Liver (tissue), 9 donors: ENCODE measurements around the gene SPTLC2. TPM values are rescaled to one million over a fixed set of nuclear protein-coding genes. Genes with fewer than 3 reads are reported as not detected.

Source experiments
- DNase-seq: peaks from one replicate; pipeline ENCODE4 v3.0.0-alpha.2; 2017; ENCODE audit warnings: low spot score
- H3K27ac ChIP-seq, 2 donors: one replicate each; pipeline ENCODE4 v1.7.0; 2013; ENCODE audit warnings: inconsistent platforms in 2 of 2, low read length in 2 of 2, control low read depth in 1 of 2, low read depth in 1 of 2, mild to moderate bottlenecking in 1 of 2
- H3K27me3 ChIP-seq, 4 donors: one replicate each; pipeline versions ENCODE4 v1.6.1 to v1.7.0; 2013; ENCODE audit warnings: low read length in 3 of 4, inconsistent platforms in 1 of 4, mild to moderate bottlenecking in 1 of 4, moderate library complexity in 1 of 4; ENCODE audit not compliant: control insufficient read depth in 4 of 4, insufficient read depth in 4 of 4
- H3K36me3 ChIP-seq, 4 donors: one replicate each; pipeline versions ENCODE4 v1.6.1 to v1.7.0; 2013; ENCODE audit warnings: low read length in 3 of 4, mild to moderate bottlenecking in 3 of 4, low read depth in 1 of 4, moderate library complexity in 1 of 4; ENCODE audit not compliant: control insufficient read depth in 4 of 4, insufficient read depth in 3 of 4
- H3K4me1 ChIP-seq, 4 donors: one replicate each; pipeline versions ENCODE4 v1.6.1 to v1.7.0; 2013; ENCODE audit warnings: low read length in 3 of 4, mild to moderate bottlenecking in 3 of 4, moderate library complexity in 1 of 4; ENCODE audit not compliant: control insufficient read depth in 4 of 4, insufficient read depth in 4 of 4
- H3K4me3 ChIP-seq, 3 donors: one replicate each; pipeline versions ENCODE4 v1.6.1 to v1.7.0; 2013; ENCODE audit warnings: low read length in 3 of 3, control low read depth in 1 of 3, low read depth in 1 of 3, mild to moderate bottlenecking in 1 of 3
- H3K9ac ChIP-seq, 2 donors: one replicate each; pipeline ENCODE4 v1.7.0; 2013; ENCODE audit warnings: low read length in 2 of 2, mild to moderate bottlenecking in 2 of 2, moderate library complexity in 2 of 2, control low read depth in 1 of 2, low read depth in 1 of 2
- H3K9me3 ChIP-seq, 4 donors: one replicate each; pipeline versions ENCODE4 v1.6.1 to v1.7.0; 2013; ENCODE audit warnings: low read length in 3 of 4; ENCODE audit not compliant: control insufficient read depth in 4 of 4
- CTCF ChIP-seq: fragments of 150-350 bp; IDR thresholded peaks from 2 replicates; pipeline ENCODE4 v1.5.1; 2017; ENCODE audit warnings: improper control_type of control experiment, low read depth, low read length; ENCODE audit not compliant: missing input control
- EGR1 ChIP-seq, 2 donors: IDR thresholded peaks; 2 replicates each; pipeline ENCODE4 v1.6.1; 2016 to 2018; ENCODE audit warnings: antibody characterized with exemption in 2 of 2, low read depth in 2 of 2
- FOXA1 ChIP-seq: IDR thresholded peaks from 2 replicates; pipeline ENCODE4 v1.6.1; 2016; ENCODE audit warnings: antibody characterized with exemption
- FOXA2 ChIP-seq: IDR thresholded peaks from 2 replicates; pipeline ENCODE4 v1.6.1; 2016; ENCODE audit warnings: antibody characterized with exemption
- GABPA ChIP-seq, 2 donors: IDR thresholded peaks in 1 of 2; conservative IDR thresholded peaks in 1 of 2; 2 replicates each; pipeline ENCODE4 v1.6.1; 2016; ENCODE audit warnings: antibody characterized with exemption in 2 of 2, mild to moderate bottlenecking in 1 of 2, moderate library complexity in 1 of 2
- HNF4A ChIP-seq, 2 donors: conservative IDR thresholded peaks; 2 replicates each; pipeline ENCODE4 v1.6.1; 2016; ENCODE audit warnings: antibody characterized with exemption in 2 of 2, mild to moderate bottlenecking in 2 of 2
- HNF4G ChIP-seq: IDR thresholded peaks from 2 replicates; pipeline ENCODE4 v1.6.1; 2016; ENCODE audit warnings: antibody characterized with exemption
- JUND ChIP-seq, 2 donors: IDR thresholded peaks; 2 replicates each; pipeline ENCODE4 v1.6.1; 2016; ENCODE audit warnings: antibody characterized with exemption in 2 of 2
- MAX ChIP-seq: IDR thresholded peaks from 2 replicates; pipeline ENCODE4 v1.6.1; 2016; ENCODE audit warnings: antibody characterized with exemption
- NR2F2 ChIP-seq: IDR thresholded peaks from 2 replicates; pipeline ENCODE4 v1.6.1; 2016; ENCODE audit warnings: antibody characterized with exemption
- RAD21 ChIP-seq, 2 donors: IDR thresholded peaks; 2 replicates each; pipeline ENCODE4 v1.6.1; 2016; ENCODE audit warnings: antibody characterized with exemption in 2 of 2, mild to moderate bottlenecking in 2 of 2
- RXRA ChIP-seq, 2 donors: IDR thresholded peaks; 2 replicates each; pipeline ENCODE4 v1.6.1; 2017 to 2018; ENCODE audit warnings: antibody characterized with exemption in 2 of 2, mild to moderate bottlenecking in 1 of 2
- SP1 ChIP-seq: IDR thresholded peaks from 2 replicates; pipeline ENCODE4 v1.6.1; 2018; ENCODE audit warnings: antibody characterized with exemption, mild to moderate bottlenecking
- TAF1 ChIP-seq: conservative IDR thresholded peaks from 2 replicates; pipeline ENCODE4 v1.6.1; 2016; ENCODE audit warnings: antibody characterized with exemption, mild to moderate bottlenecking
- YY1 ChIP-seq: IDR thresholded peaks from 2 replicates; pipeline ENCODE4 v1.6.1; 2016; ENCODE audit warnings: antibody characterized with exemption, mild to moderate bottlenecking
- WGBS: extraction: QIAGEN DNeasy Blood & Tissue Kit; methylation state at CpG from one replicate; pipeline ENCODE4 v1.1.7; 2013; 5-methylcytosine and 5-hydroxymethylcytosine counted together
- polyA plus RNA-seq, 2 donors: library from polyadenylated mRNA; stranded (reverse) in 1 of 2; unstranded in 1 of 2; fragments of 200-250 nt in 1 of 2; fragments of >200 nt in 1 of 2; fragmentation: Nextera tagmentation in 1 of 2; extraction: Ambion mirVana in 1 of 2; gene quantifications; one replicate each; pipeline versions ENCODE4 v1.2.1 to v1.2.3, GENCODE V29; 2013 to 2015
- total RNA-seq, 2 donors: library from RNA; depleted of rRNA; stranded (reverse); fragments of >200 nt; gene quantifications; one replicate each; pipeline ENCODE4 v1.2.3, GENCODE V29; 2014
- TF ChIP-seq, protein P1 (sequence below): IDR thresholded peaks from 2 replicates; pipeline ENCODE4 v1.6.1; 2016; ENCODE audit warnings: antibody characterized with exemption, mild to moderate bottlenecking
- TF ChIP-seq, protein P2 (sequence below): IDR thresholded peaks from 2 replicates; pipeline ENCODE4 v1.6.1; 2016; ENCODE audit warnings: antibody characterized with exemption
- TF ChIP-seq, protein P3 (sequence below): IDR thresholded peaks from 2 replicates; pipeline ENCODE4 v1.6.1; 2016; ENCODE audit warnings: antibody characterized with exemption
- donor health status: healthy.
- donor health status: healthy.
- donor health status: healthy.
- donor health status: healthy.
- donor health status: healthy.

The SPTLC2 gene
- total and polyA plus RNA-seq, 4 donors, result 3.9 to 19.2 (median 9.9) TPM

DNA sequence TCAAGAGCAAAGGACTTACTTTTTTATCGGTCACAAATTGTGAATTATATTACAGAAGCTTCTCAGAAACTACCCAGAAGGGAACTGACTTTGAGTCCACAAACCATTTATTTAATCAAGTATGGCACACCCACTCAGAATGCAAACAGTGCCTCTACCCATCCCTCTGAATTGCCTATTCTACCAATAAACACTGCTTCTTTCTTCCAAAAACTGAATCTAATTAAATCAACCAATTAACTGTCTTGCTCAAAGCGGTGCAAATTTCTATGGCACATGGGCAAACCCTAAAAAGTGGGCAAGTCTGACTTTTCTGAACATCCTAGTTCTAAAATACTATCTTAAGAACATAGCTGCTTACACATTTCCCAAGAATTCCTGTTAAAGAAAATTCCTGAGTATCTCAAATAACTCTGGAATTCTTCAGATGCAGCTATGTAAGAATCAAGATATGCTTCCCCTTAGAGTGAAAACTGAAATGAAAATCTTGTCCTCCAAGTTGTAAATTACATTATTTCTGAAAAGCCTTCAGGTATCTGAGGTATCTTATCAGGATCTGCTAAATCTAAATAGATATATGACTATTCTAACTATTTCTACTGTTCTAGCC lies 4.3 kb downstream of the SPTLC2 start:
- H3K4me1 ChIP-seq, result peaks cover 5 to 13% (median 9%) of the 10 kb centered on the region in 4 donors

More for the DNA sequence above, 4.3 kb downstream of the SPTLC2 start:
- Histone ChIP-seq H3K36me3 (no peaks in the 10 kb centered on the region), H3K9me3 (no peaks in the 10 kb centered on the region), H3K4me3 (no peak overlapping the region), H3K27ac (no peak overlapping the region), H3K9ac (no peak overlapping the region), H3K27me3 (no peaks in the 10 kb centered on the region)
- TF ChIP-seq YY1 (no peak), RAD21 (IDR thresholded peaks at IDR 0.05) (no peak), CTCF (no peak), FOXA1 (no peak), SP1 (no peak), GABPA (IDR thresholded peaks at IDR 0.05 in 1 of 2, conservative IDR thresholded peaks at IDR 0.05 in 1 of 2) (no peak), HNF4A (conservative IDR thresholded peaks at IDR 0.05) (no peak), FOXA2 (no peak), JUND (IDR thresholded peaks at IDR 0.05) (no peak), RXRA (IDR thresholded peaks at IDR 0.05) (no peak), TAF1 (no peak), EGR1 (IDR thresholded peaks at IDR 0.05; ENCODE audit: low read depth in 2 of 2) (no peak), NR2F2 (no peak), MAX (no peak), HNF4G (no peak)
- TF ChIP-seq, protein P1, sequence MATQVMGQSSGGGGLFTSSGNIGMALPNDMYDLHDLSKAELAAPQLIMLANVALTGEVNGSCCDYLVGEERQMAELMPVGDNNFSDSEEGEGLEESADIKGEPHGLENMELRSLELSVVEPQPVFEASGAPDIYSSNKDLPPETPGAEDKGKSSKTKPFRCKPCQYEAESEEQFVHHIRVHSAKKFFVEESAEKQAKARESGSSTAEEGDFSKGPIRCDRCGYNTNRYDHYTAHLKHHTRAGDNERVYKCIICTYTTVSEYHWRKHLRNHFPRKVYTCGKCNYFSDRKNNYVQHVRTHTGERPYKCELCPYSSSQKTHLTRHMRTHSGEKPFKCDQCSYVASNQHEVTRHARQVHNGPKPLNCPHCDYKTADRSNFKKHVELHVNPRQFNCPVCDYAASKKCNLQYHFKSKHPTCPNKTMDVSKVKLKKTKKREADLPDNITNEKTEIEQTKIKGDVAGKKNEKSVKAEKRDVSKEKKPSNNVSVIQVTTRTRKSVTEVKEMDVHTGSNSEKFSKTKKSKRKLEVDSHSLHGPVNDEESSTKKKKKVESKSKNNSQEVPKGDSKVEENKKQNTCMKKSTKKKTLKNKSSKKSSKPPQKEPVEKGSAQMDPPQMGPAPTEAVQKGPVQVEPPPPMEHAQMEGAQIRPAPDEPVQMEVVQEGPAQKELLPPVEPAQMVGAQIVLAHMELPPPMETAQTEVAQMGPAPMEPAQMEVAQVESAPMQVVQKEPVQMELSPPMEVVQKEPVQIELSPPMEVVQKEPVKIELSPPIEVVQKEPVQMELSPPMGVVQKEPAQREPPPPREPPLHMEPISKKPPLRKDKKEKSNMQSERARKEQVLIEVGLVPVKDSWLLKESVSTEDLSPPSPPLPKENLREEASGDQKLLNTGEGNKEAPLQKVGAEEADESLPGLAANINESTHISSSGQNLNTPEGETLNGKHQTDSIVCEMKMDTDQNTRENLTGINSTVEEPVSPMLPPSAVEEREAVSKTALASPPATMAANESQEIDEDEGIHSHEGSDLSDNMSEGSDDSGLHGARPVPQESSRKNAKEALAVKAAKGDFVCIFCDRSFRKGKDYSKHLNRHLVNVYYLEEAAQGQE, result no peak
- TF ChIP-seq, protein P2, sequence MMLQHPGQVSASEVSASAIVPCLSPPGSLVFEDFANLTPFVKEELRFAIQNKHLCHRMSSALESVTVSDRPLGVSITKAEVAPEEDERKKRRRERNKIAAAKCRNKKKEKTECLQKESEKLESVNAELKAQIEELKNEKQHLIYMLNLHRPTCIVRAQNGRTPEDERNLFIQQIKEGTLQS, result no peak
- TF ChIP-seq, protein P3, sequence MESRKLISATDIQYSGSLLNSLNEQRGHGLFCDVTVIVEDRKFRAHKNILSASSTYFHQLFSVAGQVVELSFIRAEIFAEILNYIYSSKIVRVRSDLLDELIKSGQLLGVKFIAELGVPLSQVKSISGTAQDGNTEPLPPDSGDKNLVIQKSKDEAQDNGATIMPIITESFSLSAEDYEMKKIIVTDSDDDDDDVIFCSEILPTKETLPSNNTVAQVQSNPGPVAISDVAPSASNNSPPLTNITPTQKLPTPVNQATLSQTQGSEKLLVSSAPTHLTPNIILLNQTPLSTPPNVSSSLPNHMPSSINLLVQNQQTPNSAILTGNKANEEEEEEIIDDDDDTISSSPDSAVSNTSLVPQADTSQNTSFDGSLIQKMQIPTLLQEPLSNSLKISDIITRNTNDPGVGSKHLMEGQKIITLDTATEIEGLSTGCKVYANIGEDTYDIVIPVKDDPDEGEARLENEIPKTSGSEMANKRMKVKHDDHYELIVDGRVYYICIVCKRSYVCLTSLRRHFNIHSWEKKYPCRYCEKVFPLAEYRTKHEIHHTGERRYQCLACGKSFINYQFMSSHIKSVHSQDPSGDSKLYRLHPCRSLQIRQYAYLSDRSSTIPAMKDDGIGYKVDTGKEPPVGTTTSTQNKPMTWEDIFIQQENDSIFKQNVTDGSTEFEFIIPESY, result no peak
- no peak for DNase-seq
- 83% methylated on average over 2 of the region's 2 CpGs for WGBS
